ENCODE results near the gene MAGI2.

DNA sequence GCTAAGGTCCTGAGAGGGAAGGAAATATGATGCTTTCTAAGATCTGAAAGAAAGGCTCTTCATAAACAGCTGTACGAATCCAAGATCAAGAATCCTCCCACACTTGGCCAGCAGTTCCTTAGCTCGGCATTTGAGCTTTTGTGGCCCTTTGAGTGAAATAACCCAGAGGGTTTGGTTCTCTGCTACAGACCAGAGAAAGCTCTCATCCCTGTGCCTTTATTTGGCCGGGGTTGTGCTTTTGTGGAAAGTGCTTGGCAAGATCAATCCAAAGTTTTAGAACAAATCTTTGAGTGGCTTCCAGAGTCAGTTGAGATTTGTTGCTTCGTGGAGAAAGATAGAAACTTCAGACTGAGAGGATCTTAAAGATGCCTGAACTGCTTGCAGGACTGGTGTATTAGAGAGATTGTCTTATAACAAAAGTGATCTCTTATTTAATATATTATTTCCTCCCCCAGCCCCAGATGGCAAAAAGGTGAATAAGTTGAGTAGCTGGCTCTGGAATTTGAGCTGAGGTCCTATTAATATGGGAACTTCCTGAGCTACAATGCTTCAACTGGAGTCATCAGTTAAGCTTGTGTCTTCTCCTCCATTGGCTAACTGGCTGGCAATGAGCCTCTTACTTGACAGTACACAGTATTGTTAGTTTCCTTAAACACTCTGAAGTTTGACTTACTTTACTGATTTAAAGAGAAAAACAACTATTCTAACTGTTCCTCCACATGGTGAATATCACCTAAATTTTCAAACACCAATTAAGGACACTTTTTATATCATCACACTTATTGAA lies 687.3 kb downstream of the MAGI2 start:
- TF ChIP-seq EZH2phosphoT487 (IDR thresholded peaks at IDR 0.05; ENCODE audit: insufficient read depth, low read depth): no peak
- no peak for TF ChIP-seq EZH2 (IDR thresholded peaks at IDR 0.05; ENCODE audit: insufficient read depth, poor library complexity, severe bottlenecking)
